CD14-positive monocyte (primary cell): ENCODE measurements around the gene SH3RF1. TPM values are rescaled to one million over a fixed set of nuclear protein-coding genes. Genes with fewer than 3 reads are reported as not detected.

Source experiments
- DNase-seq, 3 donors: peaks; one replicate each; pipeline ENCODE4 v3.0.0-alpha.2; 2011 to 2022
- H2AFZ ChIP-seq: 2 replicates; pipeline ENCODE4 v1.6.0; 2012; ENCODE audit warnings: mild to moderate bottlenecking, low read depth, low read length, inconsistent platforms; ENCODE audit not compliant: insufficient read depth, poor library complexity, severe bottlenecking
- H3K27ac ChIP-seq, 2 donors: 1 replicate in 1 of 2; 2 replicates in 1 of 2; pipeline ENCODE4 v1.5.1; 2012 to 2013; ENCODE audit warnings: low read length in 2 of 2, control low read depth in 1 of 2, inconsistent platforms in 1 of 2, low read depth in 1 of 2, mild to moderate bottlenecking in 1 of 2
- H3K27me3 ChIP-seq, 2 donors: one replicate each; pipeline versions ENCODE4 v1.6.0 to v1.6.1; 2011 to 2013; ENCODE audit warnings: low read length in 2 of 2; ENCODE audit not compliant: control insufficient read depth in 2 of 2, insufficient read depth in 2 of 2
- H3K36me3 ChIP-seq, 2 donors: replicated peaks in 1 of 2; 1 replicate in 1 of 2; 2 replicates in 1 of 2; pipeline versions ENCODE4 v1.5.1 to v1.6.1; 2012 to 2013; ENCODE audit warnings: low read length in 2 of 2, control low read depth in 1 of 2, inconsistent platforms in 1 of 2, mild to moderate bottlenecking in 1 of 2; ENCODE audit not compliant: insufficient read depth in 2 of 2, control insufficient read depth in 1 of 2
- H3K4me1 ChIP-seq, 2 donors: 1 replicate in 1 of 2; 2 replicates in 1 of 2; pipeline versions ENCODE4 v1.5.1 to v1.6.1; 2012 to 2013; ENCODE audit warnings: low read length in 2 of 2, control low read depth in 1 of 2, inconsistent platforms in 1 of 2, mild to moderate bottlenecking in 1 of 2, moderate library complexity in 1 of 2; ENCODE audit not compliant: insufficient read depth in 2 of 2, control insufficient read depth in 1 of 2
- H3K4me2 ChIP-seq: replicated peaks from 2 replicates; pipeline ENCODE3; 2012; ENCODE audit warnings: low read length, moderate library complexity, mild to moderate bottlenecking; ENCODE audit not compliant: poor library complexity, severe bottlenecking; ENCODE audit errors: extremely low read depth
- H3K4me3 ChIP-seq, 3 experiments: fragments of 200-600 bp in 1 of 3; sonication (generic) in 1 of 3; replicated peaks in 1 of 3; 1 replicate in 2 of 3; 2 replicates in 1 of 3; pipeline ENCODE4 v1.5.1; 2011 to 2013; ENCODE audit warnings: low read length in 3 of 3, mild to moderate bottlenecking in 3 of 3, control low read depth in 2 of 3, low read depth in 2 of 3, inconsistent platforms in 1 of 3, moderate library complexity in 1 of 3
- H3K79me2 ChIP-seq: 2 replicates; pipeline ENCODE4 v1.6.0; 2012; ENCODE audit warnings: mild to moderate bottlenecking, control low read depth, inconsistent platforms, low read length, moderate library complexity; ENCODE audit not compliant: insufficient read depth
- H3K9ac ChIP-seq: 2 replicates; pipeline ENCODE4 v1.6.0; 2017; ENCODE audit warnings: low read length, mild to moderate bottlenecking; ENCODE audit not compliant: insufficient read depth, poor library complexity, severe bottlenecking
- H3K9me3 ChIP-seq, 2 donors: replicated peaks in 1 of 2; 1 replicate in 1 of 2; 2 replicates in 1 of 2; pipeline versions ENCODE4 v1.5.1 to v1.6.1; 2012 to 2013; ENCODE audit warnings: low read length in 2 of 2, control low read depth in 1 of 2; ENCODE audit not compliant: control insufficient read depth in 1 of 2, insufficient read depth in 1 of 2
- H4K20me1 ChIP-seq: 2 replicates; pipeline ENCODE4 v1.6.0; 2012; ENCODE audit warnings: mild to moderate bottlenecking, low read length, control low read depth, moderate library complexity; ENCODE audit not compliant: insufficient read depth
- H3K27ac Mint-ChIP-seq, 7 donors: one replicate each; pipeline ENCODE4 v1.8.0; 2020; ENCODE audit warnings: mild to moderate bottlenecking in 7 of 7, mixed read lengths in 7 of 7, moderate library complexity in 6 of 7, inconsistent platforms in 2 of 7
- H3K27me3 Mint-ChIP-seq, 3 donors: one replicate each; pipeline ENCODE4 v1.8.0; 2021 to 2022; ENCODE audit warnings: low read depth in 3 of 3, mild to moderate bottlenecking in 3 of 3, mixed read lengths in 3 of 3, moderate library complexity in 3 of 3, inconsistent platforms in 1 of 3
- H3K36me3 Mint-ChIP-seq, 2 donors: one replicate each; pipeline ENCODE4 v1.8.0; 2020; ENCODE audit warnings: mixed read lengths in 2 of 2, inconsistent platforms in 1 of 2, mild to moderate bottlenecking in 1 of 2
- H3K4me1 Mint-ChIP-seq: one replicate; pipeline ENCODE4 v1.8.0; 2020; ENCODE audit warnings: mild to moderate bottlenecking, mixed read lengths
- H3K4me3 Mint-ChIP-seq, 2 donors: one replicate each; pipeline ENCODE4 v1.8.0; 2020; ENCODE audit warnings: mild to moderate bottlenecking in 2 of 2, mixed read lengths in 2 of 2, moderate library complexity in 1 of 2
- H3K9me3 Mint-ChIP-seq, 7 donors: one replicate each; pipeline ENCODE4 v1.8.0; 2020 to 2022; ENCODE audit warnings: mixed read lengths in 7 of 7, mild to moderate bottlenecking in 6 of 7, moderate library complexity in 6 of 7, inconsistent platforms in 2 of 7
- WGBS: methylation state at CpG from one replicate; pipeline ENCODE4 v1.1.5; 2013; ENCODE audit warnings: missing lambda C conversion rate; ENCODE audit not compliant: insufficient coverage; 5-methylcytosine and 5-hydroxymethylcytosine counted together
- intact Hi-C, 2 donors: fragments of 100-400 bp; cut with micrococcal nuclease; formaldehyde crosslinking; loops; one replicate each; pipeline versions ENCODE4 v1.15.0 to v1.15.1; 2023
- polyA plus RNA-seq, 3 donors: library from polyadenylated mRNA; depleted of rRNA in 1 of 3; unstranded in 2 of 3; stranded (reverse) in 1 of 3; fragments of 300-500 nt in 2 of 3; fragments of >200 nt in 1 of 3; fragmentation: Illumina TruSeq in 2 of 3; gene quantifications; 1 replicate in 2 of 3; 2 replicates in 1 of 3; pipeline ENCODE4 v1.2.3, GENCODE V29; 2012 to 2021
- TF ChIP-seq, protein P1 (sequence below): fragments of 200-600 bp; IDR thresholded peaks from one replicate; pipeline ENCODE4 v1.8.0; 2022; ENCODE audit warnings: antibody characterized with exemption, mild to moderate bottlenecking

The SH3RF1 gene
- polyA plus RNA-seq, 3 donors = 3.1 to 4.7 (median 4.4) TPM

DNA sequence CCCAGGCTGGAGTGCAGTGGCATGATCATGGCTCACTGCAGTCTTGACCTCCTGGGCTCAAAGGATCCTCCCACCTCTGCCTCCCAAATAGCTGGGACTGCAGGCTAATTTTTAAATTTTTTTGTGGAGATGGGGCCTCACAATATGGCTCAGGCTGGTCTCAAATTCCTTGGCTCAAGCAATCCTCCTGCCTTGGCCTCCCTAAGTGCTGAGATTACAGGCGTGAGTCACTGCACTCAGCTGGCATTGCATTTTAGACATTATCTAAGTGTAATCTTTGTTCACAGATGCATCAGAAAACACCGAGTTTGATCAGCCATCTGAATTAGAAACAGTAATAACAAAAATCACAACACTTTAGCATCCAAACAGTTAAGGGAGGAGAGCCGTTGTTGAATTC lies 207.3 kb downstream of the SH3RF1 start:
- H3K27me3 Mint-ChIP-seq = peaks cover 0 to 4% (median 0%) of the 10 kb centered on the region in 3 donors
- Histone ChIP-seq H3K27ac (no peak overlapping the region), H3K4me3 (no peak overlapping the region), H3K9me3 (no peaks in the 10 kb centered on the region), H3K79me2 (no peaks in the 10 kb centered on the region), H3K4me2 (no peak overlapping the region), H3K36me3 (no peaks in the 10 kb centered on the region), H3K9ac (no peak overlapping the region), H3K4me1 (peaks cover 3 to 4% of the 10 kb centered on the region in 2 donors), H2AFZ (no peak overlapping the region), H4K20me1 (no peaks in the 10 kb centered on the region), H3K27me3 (no peaks in the 10 kb centered on the region)
- H3K4me1 Mint-ChIP-seq = peaks cover 9% of the 10 kb centered on the region
- H3K36me3 Mint-ChIP-seq = no peaks in the 10 kb centered on the region
- H3K4me3 Mint-ChIP-seq = no peak overlapping the region
- no peaks in the 10 kb centered on the region for H3K9me3 Mint-ChIP-seq
- WGBS = 100% methylated on average over 1 of the region's 3 CpGs
- intact Hi-C loops = no loop called here
- H3K27ac Mint-ChIP-seq = no peak overlapping the region
- DNase-seq = no peak
- TF ChIP-seq, protein P1, sequence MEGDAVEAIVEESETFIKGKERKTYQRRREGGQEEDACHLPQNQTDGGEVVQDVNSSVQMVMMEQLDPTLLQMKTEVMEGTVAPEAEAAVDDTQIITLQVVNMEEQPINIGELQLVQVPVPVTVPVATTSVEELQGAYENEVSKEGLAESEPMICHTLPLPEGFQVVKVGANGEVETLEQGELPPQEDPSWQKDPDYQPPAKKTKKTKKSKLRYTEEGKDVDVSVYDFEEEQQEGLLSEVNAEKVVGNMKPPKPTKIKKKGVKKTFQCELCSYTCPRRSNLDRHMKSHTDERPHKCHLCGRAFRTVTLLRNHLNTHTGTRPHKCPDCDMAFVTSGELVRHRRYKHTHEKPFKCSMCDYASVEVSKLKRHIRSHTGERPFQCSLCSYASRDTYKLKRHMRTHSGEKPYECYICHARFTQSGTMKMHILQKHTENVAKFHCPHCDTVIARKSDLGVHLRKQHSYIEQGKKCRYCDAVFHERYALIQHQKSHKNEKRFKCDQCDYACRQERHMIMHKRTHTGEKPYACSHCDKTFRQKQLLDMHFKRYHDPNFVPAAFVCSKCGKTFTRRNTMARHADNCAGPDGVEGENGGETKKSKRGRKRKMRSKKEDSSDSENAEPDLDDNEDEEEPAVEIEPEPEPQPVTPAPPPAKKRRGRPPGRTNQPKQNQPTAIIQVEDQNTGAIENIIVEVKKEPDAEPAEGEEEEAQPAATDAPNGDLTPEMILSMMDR = no peak

DNA sequence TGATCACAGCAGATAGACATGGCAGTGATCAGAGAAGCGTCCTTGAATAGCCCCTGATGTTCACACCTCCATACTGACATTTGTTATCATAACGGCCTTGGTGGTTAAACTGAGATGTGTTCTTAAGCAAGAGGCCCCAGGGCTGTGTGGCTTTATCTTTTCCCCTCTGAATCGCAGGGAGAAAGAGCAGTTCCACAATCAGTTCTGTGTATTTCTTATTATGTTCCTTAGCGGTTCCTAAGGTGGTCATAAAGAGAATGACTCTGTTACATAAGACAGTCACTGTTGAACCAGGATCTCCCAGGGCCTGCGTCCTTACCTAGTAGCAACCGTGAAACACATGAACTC lies 207.9 kb downstream of the SH3RF1 start:
- intact Hi-C loops = no loop called here
- H3K27me3 ChIP-seq = no peaks in the 10 kb centered on the region
- no peak overlapping the region for H3K4me3 ChIP-seq
- no peak overlapping the region for H3K9ac ChIP-seq
- no peak for DNase-seq
- H3K4me2 ChIP-seq = no peak overlapping the region
- WGBS = 100% methylated on average over 1 of the region's 6 CpGs
- Mint-ChIP-seq H3K27me3 (peaks cover 0 to 4% (median 0%) of the 10 kb centered on the region in 3 donors), H3K4me1 (peaks cover 4% of the 10 kb centered on the region), H3K4me3 (no peak overlapping the region), H3K27ac (no peak overlapping the region), H3K36me3 (no peaks in the 10 kb centered on the region), H3K9me3 (no peaks in the 10 kb centered on the region)
- H3K4me1 ChIP-seq = no peaks in the 10 kb centered on the region
- TF ChIP-seq, protein P1 = no peak
- H3K36me3 ChIP-seq = no peaks in the 10 kb centered on the region
- no peaks in the 10 kb centered on the region for H4K20me1 ChIP-seq
- no peak overlapping the region for H2AFZ ChIP-seq
- no peak overlapping the region for H3K27ac ChIP-seq
- H3K9me3 ChIP-seq = no peaks in the 10 kb centered on the region
- H3K79me2 ChIP-seq = no peaks in the 10 kb centered on the region
